Body of pancreas (tissue), 4 donors: ENCODE data around the gene ZBTB48. TPM values are rescaled to one million over a fixed set of nuclear protein-coding genes. Genes with fewer than 3 reads are reported as not detected.

ENCODE experiments used
- ATAC-seq: fragments of 150-250 bp; one replicate; pipeline ENCODE4 v1.9.1; 2016
- DNase-seq, 4 donors: peaks; one replicate each; pipeline ENCODE4 v3.0.0-alpha.2; 2019
- H3K27ac ChIP-seq, 4 donors: fragments of 200-600 bp; sonication (generic); 1 replicate in 3 of 4; 2 replicates in 1 of 4; pipeline versions ENCODE4 v1.5.1 to v1.6.1; 2016 to 2019; ENCODE audit warnings: mild to moderate bottlenecking in 1 of 4, mixed read lengths in 1 of 4, moderate library complexity in 1 of 4
- H3K27me3 ChIP-seq, 2 donors: fragments of 200-600 bp; sonication (generic); one replicate each; pipeline ENCODE4 v1.6.0; 2016; ENCODE audit warnings: mild to moderate bottlenecking in 1 of 2
- H3K36me3 ChIP-seq, 2 donors: fragments of 200-600 bp; sonication (generic); replicated peaks in 1 of 2; 2 replicates each; pipeline ENCODE4 v1.5.1; 2016; ENCODE audit warnings: low read depth in 2 of 2; ENCODE audit not compliant: insufficient read depth in 1 of 2
- H3K4me1 ChIP-seq: fragments of 200-600 bp; sonication (generic); one replicate; pipeline ENCODE4 v1.6.0; 2016
- H3K4me3 ChIP-seq, 2 donors: fragments of 200-600 bp; sonication (generic); 1 replicate in 1 of 2; 2 replicates in 1 of 2; pipeline ENCODE4 v1.5.1; 2016 to 2019
- H3K9me3 ChIP-seq, 3 donors: fragments of 200-600 bp; sonication (generic); 1 replicate in 2 of 3; 2 replicates in 1 of 3; pipeline ENCODE4 v1.5.1; 2016
- CTCF ChIP-seq, 7 experiments: fragments of 450-650 bp in 4 of 7; fragments of 200-600 bp in 3 of 7; sonication (generic) in 3 of 7; IDR thresholded peaks; one replicate each; pipeline ENCODE4 v1.5.1; 2016 to 2019; ENCODE audit warnings: antibody characterized with exemption in 7 of 7
- POLR2A ChIP-seq, 3 donors: fragments of 450-650 bp; IDR thresholded peaks; one replicate each; pipeline ENCODE4 v1.6.1; 2016; ENCODE audit warnings: antibody characterized with exemption in 3 of 3, mild to moderate bottlenecking in 2 of 3
- WGBS, 2 donors: methylation state at CpG; one replicate each; pipeline ENCODE4 v1.1.5; 2017; 5-methylcytosine and 5-hydroxymethylcytosine counted together
- intact Hi-C: fragments of 100-400 bp; cut with DNase I; formaldehyde crosslinking; loops from one replicate; pipeline ENCODE4 v1.15.1; 2023
- total RNA-seq, 2 donors: library from RNA; depleted of rRNA; stranded (reverse); fragments of >200 nt; gene quantifications; one replicate each; pipeline ENCODE4 v1.1.0, GENCODE V29; 2016

The ZBTB48 gene
- total RNA-seq, 2 donors from 2014 or later, result 17.4 to 37.6 TPM

GRCh38 chr1:6624710-6625583 is 45.2 kb downstream of the ZBTB48 start, which contains the start of gene THAP3:
Gene THAP3 (plus strand): TSS chr1:6624868. CDS start chr1:6625219, 351 bp downstream.
- WGBS, 2 donors, result 2 to 20% methylated on average over 1 to 54 of the region's 73 CpGs

GRCh38 chr1:6625584-6626149 is 45.9 kb downstream of the ZBTB48 start:
- no peaks in the 10 kb centered on the region for H3K27me3 ChIP-seq
- no peaks in the 10 kb centered on the region for H3K9me3 ChIP-seq
- TF ChIP-seq POLR2A (IDR thresholded peaks at IDR 0.05), result peak in 1 of 3 donors; percentile 27
- TF ChIP-seq CTCF (IDR thresholded peaks at IDR 0.05), result no peak
- H3K4me3 ChIP-seq, result peak overlapping the region; percentile 27 to 51
- 0 to 2% methylated on average over 19 to 30 of the region's 32 CpGs for WGBS, 2 donors
- DNase-seq (peak; percentile 31 to 41 (median 36)), ATAC-seq (peak; percentile 38)
- intact Hi-C loops, result no loop called here
- H3K4me1 ChIP-seq, result peaks cover 27% of the 10 kb centered on the region
- H3K36me3 ChIP-seq, result peaks cover 0 to 4% of the 10 kb centered on the region in 2 donors
- peak overlapping the region; percentile 65 to 87 (median 84) for H3K27ac ChIP-seq

More at GRCh38 chr1:6624710-6625583, 45.2 kb downstream of the ZBTB48 start, which contains the start of gene THAP3:
- Histone ChIP-seq H3K36me3 (peaks cover 0 to 9% of the 10 kb centered on the region in 2 donors), H3K27me3 (no peaks in the 10 kb centered on the region), H3K4me1 (peaks cover 27% of the 10 kb centered on the region), H3K4me3 (peak within 1 kb of the TSS; percentile 27 to 51), H3K9me3 (no peaks in the 10 kb centered on the region), H3K27ac (peak within 1 kb of the TSS; percentile 65 to 87 (median 84))
- DNase-seq, result peak; percentile 86 to 89 (median 88)
- intact Hi-C loops, result no loop called here
- peak; percentile 90 for ATAC-seq
- TF ChIP-seq POLR2A (IDR thresholded peaks at IDR 0.05), result peak in 2 of 3 donors; percentile 15 to 52
- peak in 1 of 7 experiments; percentile 6 for TF ChIP-seq CTCF (IDR thresholded peaks at IDR 0.05)

GRCh38 chr1:6627031-6627430 is 47.2 kb downstream of the ZBTB48 start:
- Histone ChIP-seq H3K36me3 (no peaks in the 10 kb centered on the region), H3K4me1 (peaks cover 27% of the 10 kb centered on the region), H3K27ac (no peak overlapping the region), H3K27me3 (no peaks in the 10 kb centered on the region), H3K9me3 (no peaks in the 10 kb centered on the region), H3K4me3 (no peak overlapping the region)
- DNase-seq (no peak), ATAC-seq (no peak)
- 87 to 95% methylated on average over 4 to 9 of the region's 9 CpGs for WGBS, 2 donors
- no peak for TF ChIP-seq POLR2A (IDR thresholded peaks at IDR 0.05)
- TF ChIP-seq CTCF (IDR thresholded peaks at IDR 0.05), result no peak
- intact Hi-C loops, result no loop called here

- 90 to 92% methylated on average over 17 to 21 of the region's 21 CpGs for WGBS, 2 donors
- no peak for TF ChIP-seq POLR2A (IDR thresholded peaks at IDR 0.05)
- TF ChIP-seq CTCF (IDR thresholded peaks at IDR 0.05), result no peak
- H3K27ac ChIP-seq, result no peak overlapping the region
- no peak overlapping the region for H3K4me3 ChIP-seq
- DNase-seq, result no peak
- H3K4me1 ChIP-seq, result peaks cover 27% of the 10 kb centered on the region
- no peaks in the 10 kb centered on the region for H3K9me3 ChIP-seq
- H3K27me3 ChIP-seq, result no peaks in the 10 kb centered on the region
- ATAC-seq, result no peak
- peaks cover 1 to 3% of the 10 kb centered on the region in 2 donors for H3K36me3 ChIP-seq
- intact Hi-C loops, result no loop called here
Observed at GRCh38 chr1:6627841-6628545, 48.2 kb downstream of the ZBTB48 start.
